K562 (cell line): ENCODE measurements around the gene CHRM4. TPM values are rescaled to one million over a fixed set of nuclear protein-coding genes. Genes with fewer than 3 reads are reported as not detected.

Experiments
- ATAC-seq: fragments of 200-7000 bp; cut with Tn5 transposase; 3 replicates; pipeline ENCODE4 v1.9.1; 2020; ENCODE audit warnings: moderate library complexity
- BruUV-seq: library from RNA; stranded (reverse); fragments of 400-500 nt; replicated peaks from 2 replicates; lab custom pipeline; 2021; lab: Mats Ljungman, UMichigan
- CTCF ChIA-PET: fragments of 300-600 bp; formaldehyde crosslinking; extraction: SDS; loops from one replicate; lab custom pipeline; 2021; ENCODE audit warnings: low intra/inter-chr PET ratio; lab: Yijun Ruan, JAX
- POLR2A ChIA-PET: fragments of 300-600, 350-650 bp; sonication (Branson Sonifier 250); formaldehyde crosslinking; extraction: SDS; loops from one replicate; lab custom pipeline; 2021; ENCODE audit warnings: antibody characterized with exemption, inconsistent platforms; lab: Yijun Ruan, JAX
- DNase-seq, 4 experiments: peaks; one replicate each; pipeline versions ENCODE4 v3.0.0 to v3.0.0-alpha.2; 2011 to 2018; ENCODE audit warnings: low spot score in 3 of 4, mixed read lengths in 3 of 4; ENCODE audit errors: extremely low read depth in 1 of 4
- FAIRE-seq: peaks from 2 replicates; lab custom pipeline; 2011; peaks lifted over from hg19 to GRCh38; lab: Jason Lieb, UNC
- H2AFZ ChIP-seq: 2 replicates; pipeline ENCODE4 v1.6.0; 2011; ENCODE audit warnings: low read depth, low read length, control low read depth, inconsistent platforms
- H3K27ac ChIP-seq: fragments of 200-600 bp; 3 replicates; pipeline ENCODE4 v1.8.0; 2011; ENCODE audit warnings: low read depth, mild to moderate bottlenecking, control low read depth, inconsistent platforms, low read length, moderate library complexity, mixed read lengths; ENCODE audit errors: extremely low read depth
- H3K27me3 ChIP-seq, 2 experiments: fragments of 300-600 bp in 1 of 2; 2 replicates in 1 of 2; 3 replicates in 1 of 2; pipeline versions ENCODE4 v1.6.0 to v1.8.0; 2011; ENCODE audit warnings: inconsistent platforms in 2 of 2, low read length in 2 of 2, mild to moderate bottlenecking in 1 of 2, mixed read lengths in 1 of 2, moderate library complexity in 1 of 2; ENCODE audit not compliant: control insufficient read depth in 2 of 2, insufficient read depth in 2 of 2
- H3K36me3 ChIP-seq: fragments of 300-600 bp; 3 replicates; pipeline ENCODE4 v1.8.0; 2011; ENCODE audit warnings: mild to moderate bottlenecking, low read length, inconsistent platforms; ENCODE audit not compliant: control insufficient read depth, insufficient read depth
- H3K4me1 ChIP-seq, 2 experiments: fragments of 200-600 bp in 1 of 2; replicated peaks in 1 of 2; 2 replicates in 1 of 2; 3 replicates in 1 of 2; pipeline versions ENCODE4 v1.5.1 to v1.8.0; 2011; ENCODE audit warnings: inconsistent platforms in 2 of 2, low read length in 2 of 2, mild to moderate bottlenecking in 1 of 2, mixed read lengths in 1 of 2, moderate library complexity in 1 of 2; ENCODE audit not compliant: control insufficient read depth in 2 of 2, insufficient read depth in 2 of 2
- H3K4me2 ChIP-seq: 2 replicates; pipeline ENCODE4 v1.6.1; 2011; ENCODE audit warnings: low read length, control low read depth, inconsistent platforms, mixed read lengths; ENCODE audit not compliant: insufficient read depth
- H3K4me3 ChIP-seq: fragments of 200-600 bp; sonication (generic), shearing (Covaris generic); 2 replicates; pipeline ENCODE4 v1.5.1; 2016; ENCODE audit warnings: control low read depth, inconsistent platforms
- H3K79me2 ChIP-seq: fragments of 200-600 bp; 3 replicates; pipeline ENCODE4 v1.8.0; 2011; ENCODE audit warnings: low read length, inconsistent platforms; ENCODE audit not compliant: control insufficient read depth, insufficient read depth
- H3K9ac ChIP-seq, 2 experiments: 2 replicates each; pipeline versions ENCODE4 v1.6.0 to v1.6.1; 2011; ENCODE audit warnings: low read depth in 2 of 2, low read length in 2 of 2, control low read depth in 1 of 2, inconsistent platforms in 1 of 2, mild to moderate bottlenecking in 1 of 2, mixed read lengths in 1 of 2; ENCODE audit not compliant: insufficient read depth in 1 of 2
- H3K9me1 ChIP-seq: one replicate; pipeline ENCODE4 v1.6.0; 2011; ENCODE audit warnings: inconsistent platforms, mild to moderate bottlenecking, low read length, moderate library complexity; ENCODE audit not compliant: control insufficient read depth, insufficient read depth
- H3K9me3 ChIP-seq: replicated peaks from 2 replicates; pipeline ENCODE4 v1.5.1; 2011; ENCODE audit warnings: low read depth, low read length, inconsistent platforms; ENCODE audit not compliant: control insufficient read depth, insufficient read depth
- H4K20me1 ChIP-seq: replicated peaks from 2 replicates; pipeline ENCODE4 v1.6.1; 2011; ENCODE audit warnings: low read length, inconsistent platforms, mixed read lengths; ENCODE audit not compliant: control insufficient read depth, insufficient read depth
- ELF4 ChIP-seq: fragments of 450-650 bp; formaldehyde crosslinking; IDR thresholded peaks from 2 replicates; pipeline ENCODE4 v1.4.0; 2022; ENCODE audit warnings: missing genetic modification characterization
- KLF10 ChIP-seq: fragments of 250-450 bp; sonication (Bioruptor Pico); IDR thresholded peaks from 2 replicates; pipeline ENCODE4 v1.6.1; 2021; ENCODE audit warnings: matching md5 sums
- MAFK ChIP-seq: IDR thresholded peaks from 2 replicates; pipeline ENCODE4 v1.6.1; 2011; ENCODE audit warnings: low read length, improper control_type of control experiment
- MAZ ChIP-seq, 2 experiments: fragments of 450-650 bp in 1 of 2; sonication (generic) in 1 of 2; formaldehyde crosslinking; IDR thresholded peaks in 1 of 2; conservative IDR thresholded peaks in 1 of 2; 2 replicates each; pipeline versions ENCODE4 v1.4.0 to v1.5.0; 2020; ENCODE audit warnings: mild to moderate bottlenecking in 1 of 2, missing genetic modification reagents in 1 of 2
- MTA3 ChIP-seq: fragments of 450-650 bp; formaldehyde crosslinking; IDR thresholded peaks from 2 replicates; pipeline ENCODE4 v1.6.1; 2017; ENCODE audit warnings: mild to moderate bottlenecking, borderline replicate concordance
- NFYB ChIP-seq: IDR thresholded peaks from 2 replicates; pipeline ENCODE4 v1.6.1; 2011; ENCODE audit warnings: mild to moderate bottlenecking, moderate library complexity; ENCODE audit not compliant: insufficient read length; ENCODE audit errors: extremely low read depth
- SREBF2 ChIP-seq: sonication (generic); formaldehyde crosslinking; IDR thresholded peaks from 2 replicates; pipeline ENCODE4 v1.4.0; 2020; ENCODE audit warnings: mild to moderate bottlenecking, missing genetic modification reagents
- ZBTB5 ChIP-seq: fragments of 450-650 bp; IDR thresholded peaks from 2 replicates; pipeline ENCODE4 v1.6.1; 2017; ENCODE audit warnings: antibody characterized with exemption
- ZNF445 ChIP-seq: fragments of 250-450 bp; sonication (Bioruptor Pico); IDR thresholded peaks from 2 replicates; pipeline ENCODE4 v1.4.0; 2020; ENCODE audit warnings: low read depth, mild to moderate bottlenecking, moderate library complexity
- WGBS: fragments of 100-300 bp; shearing (Covaris generic); methylation state at CpG from one replicate; pipeline ENCODE4 v1.1.6; 2016; ENCODE audit warnings: low coverage, mixed read lengths; ENCODE audit not compliant: insufficient coverage; ENCODE audit errors: missing lambda C conversion rate; 5-methylcytosine and 5-hydroxymethylcytosine counted together
- in situ Hi-C: fragments of 300-500 bp; cut with MboI; formaldehyde crosslinking; loops from 4 replicates; pipeline ENCODE4 v1.15.0; 2018; ENCODE audit warnings: inconsistent platforms, mixed read lengths
- intact Hi-C: fragments of 100-400 bp; cut with micrococcal nuclease; formaldehyde crosslinking; loops from 2 replicates; pipeline ENCODE4 v1.14.2; 2022
- polyA plus RNA-seq, 8 experiments: library from polyadenylated mRNA; depleted of rRNA in 4 of 8; stranded (reverse) in 5 of 8; unstranded in 3 of 8; fragments of >200 nt; fragmentation: Nextera tagmentation in 2 of 8; fragmentation: Illumina TruSeq in 1 of 8; extraction: Ambion mirVana in 2 of 8; extraction: Trizol in 1 of 8; gene quantifications; 2 replicates each; pipeline versions ENCODE4 v1.2.1 to v1.2.3, GENCODE V29; 2011 to 2014; ENCODE audit warnings: inconsistent platforms in 1 of 8, missing spikeins in 1 of 8
- total RNA-seq, 7 experiments: library from RNA; depleted of rRNA in 6 of 7; stranded (reverse); fragments of >200 nt in 6 of 7; fragmentation: Illumina TruSeq in 2 of 7; extraction: Trizol in 2 of 7; gene quantifications; 2 replicates each; pipeline versions ENCODE4 v1.2.1 to v1.2.3, GENCODE V29; 2011 to 2021; ENCODE audit warnings: low replicate concordance in 1 of 7
- TF ChIP-seq, protein P1 (sequence below): fragments of 450-650 bp; formaldehyde crosslinking; IDR thresholded peaks from 2 replicates; pipeline ENCODE4 v1.4.0; 2020; ENCODE audit warnings: mild to moderate bottlenecking
- TF ChIP-seq, protein P2 (sequence below): sonication (generic); formaldehyde crosslinking; IDR thresholded peaks from 2 replicates; pipeline ENCODE4 v1.8.1; 2023; ENCODE audit warnings: missing genetic modification reagents, mild to moderate bottlenecking, borderline replicate concordance

CHRM4 gene
- total and polyA plus RNA-seq, 9 of the 15 experiments (the other 6 are each of a cell fraction or from before 2014, with no cell fraction given): 0.22 to 1.3 (median 0.40) TPM; not detected in 2

DNA sequence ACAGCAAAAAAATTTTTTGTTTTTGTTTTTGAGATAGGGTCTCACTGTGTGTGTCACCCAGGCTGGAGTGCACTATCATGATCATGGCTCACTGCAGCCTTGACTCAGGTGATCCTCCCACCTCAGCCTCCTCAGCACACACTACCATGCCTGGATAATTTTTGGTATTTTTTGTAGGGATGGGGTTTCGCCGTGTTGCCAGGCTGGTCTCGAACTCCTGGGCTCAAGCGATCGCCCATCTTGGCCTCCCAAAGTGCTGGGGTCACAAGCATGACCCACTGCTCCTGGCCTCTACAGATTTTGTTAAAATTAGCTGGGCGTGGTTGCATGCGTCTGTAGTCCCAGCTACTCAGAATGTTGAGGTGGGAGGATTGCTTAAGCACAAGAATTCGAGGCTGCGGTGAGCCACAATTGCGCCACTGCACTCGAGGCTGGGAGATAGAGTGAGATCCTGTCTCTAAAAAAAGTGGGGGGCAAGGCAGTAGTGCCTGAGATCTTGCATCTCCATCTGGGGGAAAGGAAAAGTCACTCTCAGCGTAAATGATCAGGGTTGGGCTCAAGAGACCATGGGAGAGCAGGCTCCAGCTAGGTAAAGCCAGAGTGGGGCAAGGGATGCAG is 54.9 kb downstream of the CHRM4 start (continued):
- TF ChIP-seq MTA3: no peak
- TF ChIP-seq ELF4 (CRISPR knock-in tag): no peak
- no peak for TF ChIP-seq ZBTB5

- H3K4me1 ChIP-seq: peaks cover 16 to 40% of the 10 kb centered on the region in 2 experiments
- no peak overlapping the region for H2AFZ ChIP-seq
- FAIRE-seq (no peak), ATAC-seq (no peak), DNase-seq (no peak)
- no peak overlapping the region for H3K4me3 ChIP-seq
- H3K79me2 ChIP-seq: no peaks in the 10 kb centered on the region
- H3K9ac ChIP-seq: peak overlapping the region in 1 of 2 experiments; percentile 42; a peak in 1 of 4 replicates
- intact Hi-C loops: no loop called here
- BruUV-seq: no TSS peak
- no peaks in the 10 kb centered on the region for H3K9me1 ChIP-seq
- no peak overlapping the region for H3K4me2 ChIP-seq
- H3K36me3 ChIP-seq: no peaks in the 10 kb centered on the region
- in situ Hi-C loops: no loop called here
- WGBS: 31% methylated on average over 10 of the region's 11 CpGs
- peaks cover 20 to 60% of the 10 kb centered on the region in 2 experiments; a peak in 4 of 5 replicates for H3K27me3 ChIP-seq
- peaks cover 3% of the 10 kb centered on the region; the same call in 1 of the 2 replicates for H4K20me1 ChIP-seq
- no peak overlapping the region for H3K27ac ChIP-seq
- H3K9me3 ChIP-seq: no peaks in the 10 kb centered on the region
- POLR2A ChIA-PET: interaction anchor here (0.6 kb wide), 3 partner anchors 16 to 178 kb away, joined by 3 to 4 read pairs (median 3); no protein-coding TSS in a partner anchor
- CTCF ChIA-PET: no interaction called here
- no peak for TF ChIP-seq MAFK
- TF ChIP-seq SREBF2 (CRISPR knock-in tag): no peak
- TF ChIP-seq, protein P1, sequence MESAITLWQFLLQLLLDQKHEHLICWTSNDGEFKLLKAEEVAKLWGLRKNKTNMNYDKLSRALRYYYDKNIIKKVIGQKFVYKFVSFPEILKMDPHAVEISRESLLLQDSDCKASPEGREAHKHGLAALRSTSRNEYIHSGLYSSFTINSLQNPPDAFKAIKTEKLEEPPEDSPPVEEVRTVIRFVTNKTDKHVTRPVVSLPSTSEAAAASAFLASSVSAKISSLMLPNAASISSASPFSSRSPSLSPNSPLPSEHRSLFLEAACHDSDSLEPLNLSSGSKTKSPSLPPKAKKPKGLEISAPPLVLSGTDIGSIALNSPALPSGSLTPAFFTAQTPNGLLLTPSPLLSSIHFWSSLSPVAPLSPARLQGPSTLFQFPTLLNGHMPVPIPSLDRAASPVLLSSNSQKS (CRISPR knock-in tag): no peak
- TF ChIP-seq KLF10 (CRISPR knock-in tag): no peak
- no peak for TF ChIP-seq NFYB
- TF ChIP-seq, protein P2, sequence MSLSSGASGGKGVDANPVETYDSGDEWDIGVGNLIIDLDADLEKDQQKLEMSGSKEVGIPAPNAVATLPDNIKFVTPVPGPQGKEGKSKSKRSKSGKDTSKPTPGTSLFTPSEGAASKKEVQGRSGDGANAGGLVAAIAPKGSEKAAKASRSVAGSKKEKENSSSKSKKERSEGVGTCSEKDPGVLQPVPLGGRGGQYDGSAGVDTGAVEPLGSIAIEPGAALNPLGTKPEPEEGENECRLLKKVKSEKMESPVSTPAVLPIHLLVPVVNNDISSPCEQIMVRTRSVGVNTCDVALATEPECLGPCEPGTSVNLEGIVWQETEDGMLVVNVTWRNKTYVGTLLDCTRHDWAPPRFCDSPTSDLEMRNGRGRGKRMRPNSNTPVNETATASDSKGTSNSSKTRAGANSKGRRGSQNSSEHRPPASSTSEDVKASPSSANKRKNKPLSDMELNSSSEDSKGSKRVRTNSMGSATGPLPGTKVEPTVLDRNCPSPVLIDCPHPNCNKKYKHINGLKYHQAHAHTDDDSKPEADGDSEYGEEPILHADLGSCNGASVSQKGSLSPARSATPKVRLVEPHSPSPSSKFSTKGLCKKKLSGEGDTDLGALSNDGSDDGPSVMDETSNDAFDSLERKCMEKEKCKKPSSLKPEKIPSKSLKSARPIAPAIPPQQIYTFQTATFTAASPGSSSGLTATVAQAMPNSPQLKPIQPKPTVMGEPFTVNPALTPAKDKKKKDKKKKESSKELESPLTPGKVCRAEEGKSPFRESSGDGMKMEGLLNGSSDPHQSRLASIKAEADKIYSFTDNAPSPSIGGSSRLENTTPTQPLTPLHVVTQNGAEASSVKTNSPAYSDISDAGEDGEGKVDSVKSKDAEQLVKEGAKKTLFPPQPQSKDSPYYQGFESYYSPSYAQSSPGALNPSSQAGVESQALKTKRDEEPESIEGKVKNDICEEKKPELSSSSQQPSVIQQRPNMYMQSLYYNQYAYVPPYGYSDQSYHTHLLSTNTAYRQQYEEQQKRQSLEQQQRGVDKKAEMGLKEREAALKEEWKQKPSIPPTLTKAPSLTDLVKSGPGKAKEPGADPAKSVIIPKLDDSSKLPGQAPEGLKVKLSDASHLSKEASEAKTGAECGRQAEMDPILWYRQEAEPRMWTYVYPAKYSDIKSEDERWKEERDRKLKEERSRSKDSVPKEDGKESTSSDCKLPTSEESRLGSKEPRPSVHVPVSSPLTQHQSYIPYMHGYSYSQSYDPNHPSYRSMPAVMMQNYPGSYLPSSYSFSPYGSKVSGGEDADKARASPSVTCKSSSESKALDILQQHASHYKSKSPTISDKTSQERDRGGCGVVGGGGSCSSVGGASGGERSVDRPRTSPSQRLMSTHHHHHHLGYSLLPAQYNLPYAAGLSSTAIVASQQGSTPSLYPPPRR: no peak
- no peak for TF ChIP-seq ZNF445 (CRISPR knock-in tag)
- TF ChIP-seq MAZ (CRISPR knock-in tag; conservative IDR thresholded peaks at IDR 0.05 in 1 of 2, IDR thresholded peaks at IDR 0.05 in 1 of 2): no peak
Observed at GRCh38 chr11:46335890-46336562, 55.5 kb downstream of the CHRM4 start.
